ENCODE data around the gene PPP4R4.
A peak's percentile ranks its signal among the peaks of the same experiment; 100 is the strongest.

The PPP4R4 gene

GRCh38 chr14:94173885-94174603, at the start of gene PPP4R4:
Gene PPP4R4 (plus strand): TSS chr14:94174322. CDS start chr14:94174466, 144 bp downstream.
- DNase-seq (ENCODE audit: low read depth in 2 of 2, low spot score in 1 of 2), result peak; percentile 59 to 76

GRCh38 chr14:94124582-94125377, 49.3 kb upstream of the PPP4R4 start:
- DNase-seq (ENCODE audit: low read depth in 2 of 2, low spot score in 1 of 2), result no peak

GRCh38 chr14:94125659-94126418, 48.3 kb upstream of the PPP4R4 start:
- DNase-seq (ENCODE audit: low read depth in 2 of 2, low spot score in 1 of 2), result no peak

- DNase-seq (ENCODE audit: low read depth in 2 of 2, low spot score in 1 of 2), result no peak
Measured at GRCh38 chr14:94126419-94126677, 47.8 kb upstream of the PPP4R4 start.

GRCh38 chr14:94126800-94127199, 47.3 kb upstream of the PPP4R4 start:
- no peak for DNase-seq (ENCODE audit: low read depth in 2 of 2, low spot score in 1 of 2)

- DNase-seq (ENCODE audit: low read depth in 2 of 2, low spot score in 1 of 2), result no peak
Measured at GRCh38 chr14:94127330-94127729, 46.8 kb upstream of the PPP4R4 start.

- DNase-seq (ENCODE audit: low read depth in 2 of 2, low spot score in 1 of 2), result no peak
Measured at GRCh38 chr14:94128216-94128839, 45.8 kb upstream of the PPP4R4 start.

GRCh38 chr14:94129111-94129757, 44.9 kb upstream of the PPP4R4 start, which contains the start of gene IFI27L2:
Gene IFI27L2 (minus strand): TSS chr14:94129604. CDS start chr14:94129564, 40 bp downstream.
- peak; percentile 10 to 27 for DNase-seq (ENCODE audit: low read depth in 2 of 2, low spot score in 1 of 2)

- DNase-seq (ENCODE audit: low read depth in 2 of 2, low spot score in 1 of 2), result no peak
Measured at GRCh38 chr14:94129758-94130414, 44.2 kb upstream of the PPP4R4 start.

- DNase-seq (ENCODE audit: low read depth in 2 of 2, low spot score in 1 of 2), result peak in 1 of 2 donors; percentile 17
Measured at GRCh38 chr14:94132285-94132887, 41.7 kb upstream of the PPP4R4 start.

- no peak for DNase-seq (ENCODE audit: low read depth in 2 of 2, low spot score in 1 of 2)
Measured at GRCh38 chr14:94135476-94135875, 38.6 kb upstream of the PPP4R4 start.

- peak; percentile 62 to 88 for DNase-seq (ENCODE audit: low read depth in 2 of 2, low spot score in 1 of 2)
Measured at GRCh38 chr14:94136575-94137331, 37.4 kb upstream of the PPP4R4 start.

GRCh38 chr14:94138251-94138650, 35.9 kb upstream of the PPP4R4 start:
- DNase-seq (ENCODE audit: low read depth in 2 of 2, low spot score in 1 of 2), result no peak

- no peak for DNase-seq (ENCODE audit: low read depth in 2 of 2, low spot score in 1 of 2)
Measured at GRCh38 chr14:94139006-94139405, 35.1 kb upstream of the PPP4R4 start.

GRCh38 chr14:94139421-94139820, 34.7 kb upstream of the PPP4R4 start:
- no peak for DNase-seq (ENCODE audit: low read depth in 2 of 2, low spot score in 1 of 2)

- no peak for DNase-seq (ENCODE audit: low read depth in 2 of 2, low spot score in 1 of 2)
Measured at GRCh38 chr14:94142247-94142646, 31.9 kb upstream of the PPP4R4 start.

- DNase-seq (ENCODE audit: low read depth in 2 of 2, low spot score in 1 of 2), result no peak
Measured at GRCh38 chr14:94142836-94143235, 31.3 kb upstream of the PPP4R4 start.

GRCh38 chr14:94143239-94143638, 30.9 kb upstream of the PPP4R4 start:
- no peak for DNase-seq (ENCODE audit: low read depth in 2 of 2, low spot score in 1 of 2)

- DNase-seq (ENCODE audit: low read depth in 2 of 2, low spot score in 1 of 2), result no peak
Measured at GRCh38 chr14:94143711-94144110, 30.4 kb upstream of the PPP4R4 start.

Measured in stimulated activated CD8-positive, alpha-beta memory T cell treated with anti-CD3 and anti-CD28 coated beads, Interleukin-4, amount 100 ng/mL, for 4 hours (primary cell).